Vagina (tissue), 2 donors: ENCODE data around the gene ADAM17.

ENCODE experiments used
- CTCF ChIP-seq, 3 experiments: fragments of 450-650 bp in 2 of 3; fragments of 200-600 bp in 1 of 3; sonication (generic) in 1 of 3; IDR thresholded peaks; one replicate each; pipeline ENCODE4 v1.5.1; 2017 to 2019; ENCODE audit warnings: antibody characterized with exemption in 3 of 3, mild to moderate bottlenecking in 2 of 3, moderate library complexity in 2 of 3
- POLR2A ChIP-seq, 2 donors: fragments of 450-650 bp; IDR thresholded peaks; one replicate each; pipeline ENCODE4 v1.6.1; 2017; ENCODE audit warnings: antibody characterized with exemption in 2 of 2, mild to moderate bottlenecking in 2 of 2, moderate library complexity in 2 of 2

GRCh38 chr2:9590641-9591040, 35.0 kb upstream of the ADAM17 start:
- TF ChIP-seq CTCF (IDR thresholded peaks at IDR 0.05), result no peak
- TF ChIP-seq POLR2A (IDR thresholded peaks at IDR 0.05), result no peak
